MM.1S (cell line): Measurements from ENCODE around the gene TPBGL.
A peak's percentile ranks its signal among the peaks of the same experiment; 100 is the strongest.

ENCODE experiments used
- DNase-seq: peaks from one replicate; pipeline ENCODE4 v3.0.0-alpha.2; 2015
- H2AFZ ChIP-seq: fragments of 300-600 bp; sonication (generic); 2 replicates; pipeline ENCODE4 v1.6.0; 2016; ENCODE audit warnings: antibody characterized with exemption, low read length
- H3F3A ChIP-seq: fragments of 300-600 bp; sonication (generic); 2 replicates; pipeline ENCODE4 v1.6.1; 2016; ENCODE audit warnings: mild to moderate bottlenecking, antibody characterized with exemption, low read length, moderate library complexity, mixed read lengths; ENCODE audit not compliant: insufficient read depth
- H3K27ac ChIP-seq: fragments of 300-600 bp; sonication (generic); 2 replicates; pipeline ENCODE4 v1.5.1; 2016; ENCODE audit warnings: mild to moderate bottlenecking, low read length
- H3K27me3 ChIP-seq: fragments of 300-600 bp; sonication (generic); replicated peaks from 2 replicates; pipeline ENCODE4 v1.6.0; 2016; ENCODE audit warnings: low read length; ENCODE audit not compliant: insufficient read depth
- H3K36me3 ChIP-seq: fragments of 300-600 bp; sonication (generic); replicated peaks from 2 replicates; pipeline ENCODE4 v1.6.1; 2016; ENCODE audit warnings: mild to moderate bottlenecking, low read length, mixed read lengths; ENCODE audit not compliant: insufficient read depth
- H3K4me1 ChIP-seq: fragments of 300-600 bp; sonication (generic); 2 replicates; pipeline ENCODE4 v1.6.1; 2016; ENCODE audit warnings: low read length, mixed read lengths
- H3K4me2 ChIP-seq: fragments of 300-600 bp; sonication (generic); 2 replicates; pipeline ENCODE4 v1.6.0; 2016; ENCODE audit warnings: low read depth, low read length
- H3K4me3 ChIP-seq: fragments of 300-600 bp; sonication (generic); 2 replicates; pipeline ENCODE4 v1.5.1; 2016; ENCODE audit warnings: low read length, mixed read lengths
- H3K79me2 ChIP-seq: fragments of 300-600 bp; sonication (generic); 2 replicates; pipeline ENCODE4 v1.6.1; 2016; ENCODE audit warnings: mixed run types, low read length, mixed read lengths
- H3K9ac ChIP-seq: fragments of 300-600 bp; sonication (generic); 2 replicates; pipeline ENCODE4 v1.6.1; 2016; ENCODE audit warnings: low read length, mixed read lengths
- H3K9me2 ChIP-seq: fragments of 300-600 bp; sonication (generic); replicated peaks from 2 replicates; pipeline ENCODE4 v1.6.1; 2016; ENCODE audit warnings: mild to moderate bottlenecking, low read length, mixed read lengths; ENCODE audit not compliant: insufficient read depth
- H3K9me3 ChIP-seq: fragments of 300-600 bp; sonication (generic); replicated peaks from 2 replicates; pipeline ENCODE4 v1.6.1; 2016; ENCODE audit warnings: mild to moderate bottlenecking, low read length, mixed read lengths; ENCODE audit not compliant: insufficient read depth
- H4K20me1 ChIP-seq: fragments of 300-600 bp; sonication (generic); 2 replicates; pipeline ENCODE4 v1.6.1; 2016; ENCODE audit warnings: mild to moderate bottlenecking, low read length, moderate library complexity, mixed read lengths; ENCODE audit not compliant: insufficient read depth
- EZH2 ChIP-seq: fragments of 300-600 bp; sonication (generic); optimal IDR thresholded peaks from 2 replicates; pipeline ENCODE3; 2017; ENCODE audit warnings: low read depth, mild to moderate bottlenecking, antibody characterized with exemption, low read length, mixed read lengths
- EZH2phosphoT487 ChIP-seq: fragments of 300-600 bp; sonication (generic); IDR thresholded peaks from 2 replicates; pipeline ENCODE4 v1.6.1; 2018; ENCODE audit warnings: antibody characterized with exemption, low read length
- TF ChIP-seq, protein P1 (sequence below): fragments of 300-600 bp; sonication (generic); IDR thresholded peaks from 2 replicates; pipeline ENCODE4 v1.5.1; 2016; ENCODE audit warnings: antibody characterized with exemption, low read length, mixed read lengths

Gene TPBGL, protein sequence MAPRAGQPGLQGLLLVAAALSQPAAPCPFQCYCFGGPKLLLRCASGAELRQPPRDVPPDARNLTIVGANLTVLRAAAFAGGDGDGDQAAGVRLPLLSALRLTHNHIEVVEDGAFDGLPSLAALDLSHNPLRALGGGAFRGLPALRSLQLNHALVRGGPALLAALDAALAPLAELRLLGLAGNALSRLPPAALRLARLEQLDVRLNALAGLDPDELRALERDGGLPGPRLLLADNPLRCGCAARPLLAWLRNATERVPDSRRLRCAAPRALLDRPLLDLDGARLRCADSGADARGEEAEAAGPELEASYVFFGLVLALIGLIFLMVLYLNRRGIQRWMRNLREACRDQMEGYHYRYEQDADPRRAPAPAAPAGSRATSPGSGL

DNA sequence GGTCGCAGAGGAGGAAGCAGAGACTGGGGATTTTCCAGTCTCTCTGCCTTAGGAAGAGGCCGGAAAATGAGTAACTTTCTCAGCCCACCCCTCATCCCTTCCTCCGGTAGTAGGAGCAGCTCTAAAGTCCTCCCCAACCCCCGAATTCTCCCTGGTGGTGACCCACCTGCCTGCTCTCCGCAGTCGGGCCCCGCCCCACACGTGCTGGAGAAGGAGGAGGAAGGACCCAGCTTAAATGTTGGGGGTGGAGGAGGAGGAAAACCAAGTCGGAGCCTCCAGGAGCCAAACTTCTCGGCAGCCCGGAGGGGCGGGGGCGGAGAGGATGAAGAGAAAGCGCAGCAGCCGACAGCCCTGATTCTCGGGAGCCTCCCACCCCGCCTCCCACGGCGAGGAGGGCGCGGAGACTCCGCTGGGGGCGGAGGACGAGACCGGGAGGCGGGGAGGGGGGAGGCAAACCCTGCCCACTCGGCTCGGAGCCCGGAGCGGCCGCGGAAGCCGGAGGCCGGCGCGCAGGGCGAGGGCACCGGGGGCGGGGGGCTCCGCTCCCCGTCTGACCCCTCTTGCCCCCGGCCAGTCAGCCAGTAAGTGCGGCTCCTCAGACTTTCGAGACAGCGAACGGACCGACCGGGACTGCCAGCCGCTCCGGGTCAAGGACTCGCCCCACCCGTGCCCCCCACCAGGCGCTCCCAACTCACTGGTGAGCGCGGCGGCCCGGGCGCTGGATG lies at the start of gene TPBGL:
TSS of gene TPBGL (plus strand) at position 464 of the 725 bp plus-strand sequence. CDS start 276 bp downstream, outside the sequence.
- Histone ChIP-seq H4K20me1 (0 out of 2 replicates have a peak, but pooled peaks cover 3% of the 10 kb centered on the region), H3K4me2 (no peak within 1 kb of the TSS), H3K9me2 (no peaks in the 10 kb centered on the region), H3K9ac (no peak within 1 kb of the TSS), H3K79me2 (no peaks in the 10 kb centered on the region), H3K36me3 (no peaks in the 10 kb centered on the region), H3K4me3 (no peak within 1 kb of the TSS), H3K4me1 (0 out of 2 replicates have a peak, but pooled peaks cover 3% of the 10 kb centered on the region), H3K9me3 (no peaks in the 10 kb centered on the region), H3K27ac (no peak within 1 kb of the TSS), H3F3A (no peaks in the 10 kb centered on the region), H3K27me3 (peaks cover 80% of the 10 kb centered on the region), H2AFZ (no peak within 1 kb of the TSS)
- no peak for DNase-seq
- TF ChIP-seq EZH2 (peak; percentile 58), EZH2phosphoT487 (no peak)
- TF ChIP-seq, protein P1, sequence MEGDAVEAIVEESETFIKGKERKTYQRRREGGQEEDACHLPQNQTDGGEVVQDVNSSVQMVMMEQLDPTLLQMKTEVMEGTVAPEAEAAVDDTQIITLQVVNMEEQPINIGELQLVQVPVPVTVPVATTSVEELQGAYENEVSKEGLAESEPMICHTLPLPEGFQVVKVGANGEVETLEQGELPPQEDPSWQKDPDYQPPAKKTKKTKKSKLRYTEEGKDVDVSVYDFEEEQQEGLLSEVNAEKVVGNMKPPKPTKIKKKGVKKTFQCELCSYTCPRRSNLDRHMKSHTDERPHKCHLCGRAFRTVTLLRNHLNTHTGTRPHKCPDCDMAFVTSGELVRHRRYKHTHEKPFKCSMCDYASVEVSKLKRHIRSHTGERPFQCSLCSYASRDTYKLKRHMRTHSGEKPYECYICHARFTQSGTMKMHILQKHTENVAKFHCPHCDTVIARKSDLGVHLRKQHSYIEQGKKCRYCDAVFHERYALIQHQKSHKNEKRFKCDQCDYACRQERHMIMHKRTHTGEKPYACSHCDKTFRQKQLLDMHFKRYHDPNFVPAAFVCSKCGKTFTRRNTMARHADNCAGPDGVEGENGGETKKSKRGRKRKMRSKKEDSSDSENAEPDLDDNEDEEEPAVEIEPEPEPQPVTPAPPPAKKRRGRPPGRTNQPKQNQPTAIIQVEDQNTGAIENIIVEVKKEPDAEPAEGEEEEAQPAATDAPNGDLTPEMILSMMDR = no peak

DNA sequence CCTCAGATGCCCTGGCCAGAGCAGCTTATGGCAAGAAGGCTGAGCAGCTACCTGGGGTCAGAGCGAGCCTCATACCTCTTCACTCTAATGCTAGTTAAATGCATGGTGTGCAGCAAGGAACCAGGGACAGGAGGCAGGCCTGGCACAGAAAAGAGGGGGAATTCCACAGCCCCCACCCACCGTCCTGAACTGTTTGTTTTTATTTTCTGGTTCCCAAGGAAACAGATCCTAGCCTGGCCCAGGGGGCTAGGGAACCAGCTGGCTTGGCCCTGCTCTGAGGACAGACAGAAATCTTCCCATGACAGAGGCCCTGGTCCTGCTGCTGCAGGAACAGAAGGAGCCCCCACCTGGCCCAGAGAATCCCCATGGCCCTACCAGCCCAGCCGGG lies 49.2 kb upstream of the TPBGL start:
- TF ChIP-seq EZH2 (no peak), EZH2phosphoT487 (no peak)
- TF ChIP-seq, protein P1 = no peak
- no peaks in the 10 kb centered on the region for H3F3A ChIP-seq
- no peaks in the 10 kb centered on the region for H3K79me2 ChIP-seq
- no peaks in the 10 kb centered on the region for H3K9me3 ChIP-seq
- no peak overlapping the region for H2AFZ ChIP-seq
- no peak overlapping the region for H3K9ac ChIP-seq
- H3K9me2 ChIP-seq = no peaks in the 10 kb centered on the region
- no peaks in the 10 kb centered on the region for H4K20me1 ChIP-seq
- H3K27me3 ChIP-seq = 0 out of 2 replicates have a peak, but pooled peaks cover 4% of the 10 kb centered on the region
- H3K36me3 ChIP-seq = no peaks in the 10 kb centered on the region
- no peak for DNase-seq
- H3K27ac ChIP-seq = no peak overlapping the region
- no peak overlapping the region for H3K4me3 ChIP-seq
- no peak overlapping the region for H3K4me2 ChIP-seq
- no peaks in the 10 kb centered on the region for H3K4me1 ChIP-seq

DNA sequence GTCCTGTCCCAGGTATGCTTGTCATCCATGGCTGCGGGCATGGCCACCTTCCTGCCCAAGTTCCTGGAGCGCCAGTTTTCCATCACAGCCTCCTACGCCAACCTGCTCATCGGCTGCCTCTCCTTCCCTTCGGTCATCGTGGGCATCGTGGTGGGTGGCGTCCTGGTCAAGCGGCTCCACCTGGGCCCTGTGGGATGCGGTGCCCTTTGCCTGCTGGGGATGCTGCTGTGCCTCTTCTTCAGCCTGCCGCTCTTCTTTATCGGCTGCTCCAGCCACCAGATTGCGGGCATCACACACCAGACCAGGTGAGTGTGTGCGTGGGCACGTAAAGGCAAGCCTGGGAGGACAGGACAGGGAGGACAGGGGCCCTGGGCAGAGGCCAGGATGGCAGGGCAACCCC lies 47.3 kb upstream of the TPBGL start:
- Histone ChIP-seq H3K4me1 (no peaks in the 10 kb centered on the region), H3K4me2 (no peak overlapping the region), H3K36me3 (no peaks in the 10 kb centered on the region)

More for the DNA sequence above, 47.3 kb upstream of the TPBGL start:
- Histone ChIP-seq H3K9ac (no peak overlapping the region), H3K9me2 (no peaks in the 10 kb centered on the region), H3K79me2 (no peaks in the 10 kb centered on the region), H3K4me3 (no peak overlapping the region), H3F3A (no peaks in the 10 kb centered on the region), H3K27ac (no peak overlapping the region), H3K27me3 (0 out of 2 replicates have a peak, but pooled peaks cover 4% of the 10 kb centered on the region), H3K9me3 (no peaks in the 10 kb centered on the region), H4K20me1 (no peaks in the 10 kb centered on the region), H2AFZ (no peak overlapping the region)
- TF ChIP-seq EZH2 (no peak), EZH2phosphoT487 (no peak)
- TF ChIP-seq, protein P1 = no peak
- DNase-seq = no peak
